H9 (cell line): Measurements from ENCODE around the gene HCRTR1. TPM values are rescaled to one million over a fixed set of nuclear protein-coding genes. Genes with fewer than 3 reads are reported as not detected.

Experiments
- DNase-seq: peaks from one replicate; pipeline ENCODE4 v3.0.0-alpha.2; 2017
- H2AFZ ChIP-seq: one replicate; pipeline ENCODE4 v1.6.1; 2013; ENCODE audit warnings: mild to moderate bottlenecking, low read length, control low read depth, moderate library complexity
- H2AK5ac ChIP-seq: 2 replicates; pipeline ENCODE4 v1.6.1; 2013; ENCODE audit warnings: low read length, control low read depth, mixed read lengths; ENCODE audit not compliant: insufficient read length
- H2BK120ac ChIP-seq: one replicate; pipeline ENCODE4 v1.6.1; 2013; ENCODE audit warnings: low read depth, mild to moderate bottlenecking, low read length, control low read depth, inconsistent platforms; ENCODE audit not compliant: poor library complexity, severe bottlenecking
- H2BK12ac ChIP-seq: 2 replicates; pipeline ENCODE4 v1.6.1; 2013; ENCODE audit warnings: low read length, control low read depth, mixed read lengths, low read depth; ENCODE audit not compliant: insufficient read length
- H2BK15ac ChIP-seq: 2 replicates; pipeline ENCODE4 v1.6.1; 2013; ENCODE audit warnings: low read depth, low read length, control low read depth
- H2BK20ac ChIP-seq: one replicate; pipeline ENCODE4 v1.6.1; 2013; ENCODE audit warnings: low read depth, mild to moderate bottlenecking, low read length, control low read depth, inconsistent platforms; ENCODE audit not compliant: poor library complexity, severe bottlenecking
- H2BK5ac ChIP-seq: 2 replicates; pipeline ENCODE4 v1.6.1; 2013; ENCODE audit warnings: low read length, control low read depth, mixed read lengths; ENCODE audit not compliant: insufficient read length
- H3K14ac ChIP-seq: 2 replicates; pipeline ENCODE4 v1.6.1; 2013; ENCODE audit warnings: low read length, control low read depth; ENCODE audit not compliant: insufficient read depth
- H3K18ac ChIP-seq: 2 replicates; pipeline ENCODE4 v1.6.1; 2013; ENCODE audit warnings: low read depth, mild to moderate bottlenecking, mixed read lengths, low read length, control low read depth; ENCODE audit not compliant: insufficient read length
- H3K23ac ChIP-seq: 2 replicates; pipeline ENCODE4 v1.6.1; 2013; ENCODE audit warnings: low read length, control low read depth, mixed read lengths, low read depth; ENCODE audit not compliant: insufficient read length
- H3K23me2 ChIP-seq: 2 replicates; pipeline ENCODE4 v1.6.1; 2013; ENCODE audit warnings: low read depth, mild to moderate bottlenecking, mixed read lengths, low read length, control low read depth; ENCODE audit not compliant: insufficient read length, poor library complexity, severe bottlenecking
- H3K27ac ChIP-seq: 2 replicates; pipeline ENCODE4 v1.5.1; 2013; ENCODE audit warnings: low read length, control low read depth, mixed read lengths, low read depth; ENCODE audit not compliant: insufficient read length
- H3K27me3 ChIP-seq: 2 replicates; pipeline ENCODE4 v1.6.1; 2013; ENCODE audit warnings: low read length, control low read depth, inconsistent platforms; ENCODE audit not compliant: insufficient read depth
- H3K4ac ChIP-seq: 2 replicates; pipeline ENCODE4 v1.6.1; 2013; ENCODE audit warnings: low read depth, mild to moderate bottlenecking, control low read depth, inconsistent platforms, low read length, moderate library complexity
- H3K4me1 ChIP-seq: 2 replicates; pipeline ENCODE4 v1.6.1; 2013; ENCODE audit warnings: low read length, control low read depth, inconsistent platforms; ENCODE audit not compliant: insufficient read depth
- H3K4me2 ChIP-seq: 2 replicates; pipeline ENCODE4 v1.6.1; 2013; ENCODE audit warnings: low read length, control low read depth, mixed read lengths; ENCODE audit not compliant: insufficient read length, insufficient read depth
- H3K56ac ChIP-seq: 2 replicates; pipeline ENCODE4 v1.6.1; 2013; ENCODE audit warnings: low read depth, mild to moderate bottlenecking, mixed read lengths, low read length, control low read depth; ENCODE audit not compliant: insufficient read length
- H3K79me1 ChIP-seq: 2 replicates; pipeline ENCODE4 v1.6.1; 2013; ENCODE audit warnings: low read depth, mild to moderate bottlenecking, moderate library complexity, low read length, control low read depth, inconsistent platforms; ENCODE audit not compliant: insufficient read depth, poor library complexity, severe bottlenecking
- H3K79me2 ChIP-seq: 2 replicates; pipeline ENCODE4 v1.6.1; 2013; ENCODE audit warnings: low read length, control low read depth, inconsistent platforms; ENCODE audit not compliant: insufficient read depth
- H3K9ac ChIP-seq: 2 replicates; pipeline ENCODE4 v1.6.1; 2013; ENCODE audit warnings: low read length, control low read depth, mixed read lengths; ENCODE audit not compliant: insufficient read length; ENCODE audit errors: extremely low read depth
- H3K9me3 ChIP-seq: one replicate; pipeline ENCODE4 v1.6.1; 2013; ENCODE audit warnings: low read depth, low read length, inconsistent platforms; ENCODE audit not compliant: control insufficient read depth
- H3T11ph ChIP-seq: one replicate; pipeline ENCODE4 v1.6.1; 2013; ENCODE audit warnings: mild to moderate bottlenecking, low read length, control low read depth, inconsistent platforms
- H4K20me1 ChIP-seq: one replicate; pipeline ENCODE4 v1.6.1; 2013; ENCODE audit not compliant: control insufficient read depth, insufficient read length, insufficient read depth
- H4K5ac ChIP-seq: 2 replicates; pipeline ENCODE4 v1.6.1; 2013; ENCODE audit warnings: low read depth, mild to moderate bottlenecking, mixed read lengths, low read length, control low read depth; ENCODE audit not compliant: insufficient read length
- H4K8ac ChIP-seq: replicated peaks from 2 replicates; pipeline ENCODE4 v1.6.1; 2013; ENCODE audit warnings: low read length, control low read depth, mixed read lengths, low read depth; ENCODE audit not compliant: insufficient read length
- H4K91ac ChIP-seq: 2 replicates; pipeline ENCODE4 v1.6.1; 2013; ENCODE audit warnings: low read depth, mild to moderate bottlenecking, moderate library complexity, mixed read lengths, low read length, control low read depth; ENCODE audit not compliant: insufficient read length
- H3K27ac Mint-ChIP-seq, 3 experiments: 2 replicates in 2 of 3; 3 replicates in 1 of 3; pipeline ENCODE4 v1.8.0; 2020 to 2021; ENCODE audit warnings: mixed read lengths in 3 of 3, mild to moderate bottlenecking in 1 of 3, moderate library complexity in 1 of 3
- H3K27me3 Mint-ChIP-seq: 2 replicates; pipeline ENCODE4 v1.8.0; 2021; ENCODE audit warnings: low read depth, mild to moderate bottlenecking, moderate library complexity, mixed read lengths
- H3K36me3 Mint-ChIP-seq, 3 experiments: 2 replicates in 2 of 3; 3 replicates in 1 of 3; pipeline ENCODE4 v1.8.0; 2020 to 2021; ENCODE audit warnings: low read depth in 3 of 3, mixed read lengths in 3 of 3; ENCODE audit not compliant: insufficient read depth in 1 of 3
- H3K4me1 Mint-ChIP-seq, 2 experiments: 2 replicates each; pipeline ENCODE4 v1.8.0; 2020; ENCODE audit warnings: mixed read lengths in 2 of 2
- H3K4me3 Mint-ChIP-seq, 2 experiments: 2 replicates in 1 of 2; 3 replicates in 1 of 2; pipeline ENCODE4 v1.8.0; 2020 to 2021; ENCODE audit warnings: mild to moderate bottlenecking in 2 of 2, mixed read lengths in 2 of 2, moderate library complexity in 1 of 2
- H3K9me3 Mint-ChIP-seq, 2 experiments: 2 replicates in 1 of 2; 3 replicates in 1 of 2; pipeline ENCODE4 v1.8.0; 2020; ENCODE audit warnings: mild to moderate bottlenecking in 2 of 2, mixed read lengths in 2 of 2, moderate library complexity in 1 of 2
- WGBS: extraction: QIAGEN DNeasy Blood & Tissue Kit; methylation state at CpG from one replicate; pipeline ENCODE4 v1.1.7; 2013; ENCODE audit warnings: missing lambda C conversion rate, low lambda C conversion rate, mixed read lengths; ENCODE audit not compliant: insufficient read length; ENCODE audit errors: extremely low coverage; 5-methylcytosine and 5-hydroxymethylcytosine counted together
- total RNA-seq: library from RNA; stranded (reverse); gene quantifications from 2 replicates; pipeline ENCODE4 v1.2.1, GENCODE V29; 2021
- TF ChIP-seq, protein P1 (sequence below): fragments of 200-600 bp; sonication (generic); conservative IDR thresholded peaks from 3 replicates; pipeline ENCODE4 v1.8.0; 2021; ENCODE audit warnings: antibody characterized with exemption, mild to moderate bottlenecking

HCRTR1 gene
- total RNA-seq, 1 experiment from 2014 or later, result not detected

DNA sequence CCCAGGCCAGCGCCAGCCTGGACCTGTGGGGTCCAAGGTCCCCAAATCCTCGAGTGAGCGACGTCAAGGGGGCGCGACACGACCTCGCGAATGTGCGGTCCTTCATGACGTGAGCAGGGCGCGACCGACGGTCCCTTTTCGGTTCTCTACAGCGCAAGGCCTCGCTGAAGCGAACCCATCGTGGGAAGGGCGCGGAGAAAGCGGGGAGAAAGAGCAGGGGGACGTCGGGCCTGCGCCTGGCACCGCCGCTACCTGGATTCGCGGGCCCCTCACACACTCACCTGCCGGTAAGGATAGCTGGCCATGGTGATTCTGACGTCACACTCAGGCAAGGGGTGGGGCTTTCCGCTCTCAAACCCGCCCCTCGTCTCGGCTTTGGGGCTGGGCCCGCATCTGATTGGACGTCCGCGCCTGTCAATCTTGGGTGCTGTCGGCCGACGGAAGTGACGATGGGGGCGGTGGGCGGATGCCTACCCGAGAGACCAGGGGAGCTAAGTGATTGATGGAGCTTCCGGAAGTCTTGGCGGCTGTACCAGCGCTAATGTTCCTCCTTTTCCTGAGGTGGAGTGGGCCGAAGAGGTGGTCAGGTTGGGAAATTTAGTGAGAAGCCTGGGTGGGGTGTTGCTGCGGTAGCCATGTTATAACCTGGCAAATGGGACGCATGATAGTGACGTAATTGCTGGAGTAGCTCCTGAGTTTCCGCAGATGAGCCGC, 27.2 kb downstream of the HCRTR1 start, which contains the start of gene PEF1:
TSS of gene PEF1 (minus strand) at position 317 of the 714 bp plus-strand sequence. CDS start at position 305, 12 bp downstream.
- no peaks in the 10 kb centered on the region for H3K79me1 ChIP-seq
- H3K23me2 ChIP-seq, result peaks cover 6% of the 10 kb centered on the region
- peaks cover 8% of the 10 kb centered on the region; the same call in 1 of the 2 replicates for H3K79me2 ChIP-seq
- Mint-ChIP-seq H3K27ac (peak within 1 kb of the TSS; percentile 100), H3K4me3 (peak within 1 kb of the TSS; percentile 94 to 95), H3K27me3 (peaks cover 3% of the 10 kb centered on the region; the same call in 1 of the 2 replicates), H3K4me1 (peaks cover 14 to 20% of the 10 kb centered on the region in 2 experiments), H3K36me3 (no peaks in the 10 kb centered on the region), H3K9me3 (no peaks in the 10 kb centered on the region)
- peaks cover 4% of the 10 kb centered on the region; the same call in 1 of the 2 replicates for H3K4me1 ChIP-seq
- H3K56ac ChIP-seq, result peak within 1 kb of the TSS; percentile 9
- no peaks in the 10 kb centered on the region for H3K9me3 ChIP-seq
- WGBS, result no CpG with 5 or more reads among the region's 56 CpGs
- peak within 1 kb of the TSS; percentile 100 for H3K14ac ChIP-seq
- no peak within 1 kb of the TSS for H4K8ac ChIP-seq
- no peak within 1 kb of the TSS for H2AK5ac ChIP-seq
- peak within 1 kb of the TSS; percentile 98 for H2BK120ac ChIP-seq
- peak within 1 kb of the TSS; percentile 94 for H2BK5ac ChIP-seq
- H3K23ac ChIP-seq, result no peak within 1 kb of the TSS
- H3K4ac ChIP-seq, result peak within 1 kb of the TSS; percentile 18; the same call in 1 of the 2 replicates
- H3K27me3 ChIP-seq, result no peaks in the 10 kb centered on the region
- peak within 1 kb of the TSS; percentile 94 for H4K5ac ChIP-seq
- H3K9ac ChIP-seq, result peak within 1 kb of the TSS; percentile 95
- TF ChIP-seq, protein P1, sequence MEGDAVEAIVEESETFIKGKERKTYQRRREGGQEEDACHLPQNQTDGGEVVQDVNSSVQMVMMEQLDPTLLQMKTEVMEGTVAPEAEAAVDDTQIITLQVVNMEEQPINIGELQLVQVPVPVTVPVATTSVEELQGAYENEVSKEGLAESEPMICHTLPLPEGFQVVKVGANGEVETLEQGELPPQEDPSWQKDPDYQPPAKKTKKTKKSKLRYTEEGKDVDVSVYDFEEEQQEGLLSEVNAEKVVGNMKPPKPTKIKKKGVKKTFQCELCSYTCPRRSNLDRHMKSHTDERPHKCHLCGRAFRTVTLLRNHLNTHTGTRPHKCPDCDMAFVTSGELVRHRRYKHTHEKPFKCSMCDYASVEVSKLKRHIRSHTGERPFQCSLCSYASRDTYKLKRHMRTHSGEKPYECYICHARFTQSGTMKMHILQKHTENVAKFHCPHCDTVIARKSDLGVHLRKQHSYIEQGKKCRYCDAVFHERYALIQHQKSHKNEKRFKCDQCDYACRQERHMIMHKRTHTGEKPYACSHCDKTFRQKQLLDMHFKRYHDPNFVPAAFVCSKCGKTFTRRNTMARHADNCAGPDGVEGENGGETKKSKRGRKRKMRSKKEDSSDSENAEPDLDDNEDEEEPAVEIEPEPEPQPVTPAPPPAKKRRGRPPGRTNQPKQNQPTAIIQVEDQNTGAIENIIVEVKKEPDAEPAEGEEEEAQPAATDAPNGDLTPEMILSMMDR, result no peak
- no peaks in the 10 kb centered on the region for H4K20me1 ChIP-seq
- H3T11ph ChIP-seq, result peak within 1 kb of the TSS; percentile 92
- H2BK15ac ChIP-seq, result no peak within 1 kb of the TSS; the same call in 1 of the 2 replicates
- H2BK12ac ChIP-seq, result peak within 1 kb of the TSS; percentile 55
- H2BK20ac ChIP-seq, result no peak within 1 kb of the TSS
- peak within 1 kb of the TSS; percentile 35 for H4K91ac ChIP-seq
- peak; percentile 98 for DNase-seq
- H2AFZ ChIP-seq, result no peak within 1 kb of the TSS
- H3K18ac ChIP-seq, result peak within 1 kb of the TSS; percentile 100
- peak within 1 kb of the TSS; percentile 89 for H3K27ac ChIP-seq
- peak within 1 kb of the TSS; percentile 97 for H3K4me2 ChIP-seq
